WTC11 (cell line): ENCODE results near the gene PHKA1. TPM values are rescaled to one million over a fixed set of nuclear protein-coding genes. Genes with fewer than 3 reads are reported as not detected.
A peak's percentile ranks its signal among the peaks of the same experiment; 100 is the strongest.

Experiments
- ATAC-seq: fragments of 200-7000 bp; cut with Tn5 transposase; 2 replicates; pipeline ENCODE4 v1.10.0; 2021; ENCODE audit warnings: mild to moderate bottlenecking, moderate library complexity
- CTCF ChIA-PET: fragments of 300-600 bp; sonication (Branson Sonifier 250); formaldehyde crosslinking; loops from one replicate; lab custom pipeline; 2021; ENCODE audit warnings: antibody characterized with exemption; lab: Charles Lee
- POLR2A ChIA-PET: fragments of 350-600 bp; sonication (Branson Sonifier 250); formaldehyde crosslinking; loops from one replicate; lab custom pipeline; 2021; ENCODE audit warnings: antibody characterized with exemption; lab: Charles Lee
- DNase-seq: peaks from one replicate; pipeline ENCODE4 v3.0.0; 2021; ENCODE audit warnings: low spot score
- H3K27ac Mint-ChIP-seq: 2 replicates; pipeline ENCODE4 v1.8.0; 2021; ENCODE audit warnings: mixed read lengths
- H3K27me3 Mint-ChIP-seq: 2 replicates; pipeline ENCODE4 v1.8.0; 2021; ENCODE audit warnings: low read depth, mild to moderate bottlenecking, moderate library complexity, mixed read lengths
- H3K36me3 Mint-ChIP-seq: 2 replicates; pipeline ENCODE4 v1.8.0; 2021; ENCODE audit warnings: mixed read lengths
- H3K4me1 Mint-ChIP-seq: 2 replicates; pipeline ENCODE4 v1.8.0; 2022; ENCODE audit warnings: mixed read lengths
- H3K4me3 Mint-ChIP-seq: 2 replicates; pipeline ENCODE4 v1.8.0; 2021; ENCODE audit warnings: mild to moderate bottlenecking, moderate library complexity, mixed read lengths
- H3K9me3 Mint-ChIP-seq: 2 replicates; pipeline ENCODE4 v1.8.0; 2021; ENCODE audit warnings: mixed read lengths
- CDX4 ChIP-seq: fragments of 250-450 bp; sonication (Bioruptor Pico); IDR thresholded peaks from 2 replicates; pipeline ENCODE4 v1.9.0; 2021; ENCODE audit warnings: moderate library complexity, mild to moderate bottlenecking, inconsistent platforms, borderline replicate concordance
- ESRRA ChIP-seq: sonication (generic); formaldehyde crosslinking; IDR thresholded peaks from 2 replicates; pipeline ENCODE4 v1.8.1; 2022; ENCODE audit warnings: mild to moderate bottlenecking, missing genetic modification reagents, borderline replicate concordance
- ETV6 ChIP-seq: sonication (generic); formaldehyde crosslinking; IDR thresholded peaks from 2 replicates; pipeline ENCODE4 v1.8.1; 2022; ENCODE audit warnings: mild to moderate bottlenecking, missing genetic modification reagents
- FOXP1 ChIP-seq: sonication (generic); formaldehyde crosslinking; IDR thresholded peaks from 2 replicates; pipeline ENCODE4 v1.8.0; 2022; ENCODE audit warnings: missing genetic modification reagents, mild to moderate bottlenecking, moderate library complexity, borderline replicate concordance
- GABPB1 ChIP-seq: sonication (generic); formaldehyde crosslinking; IDR thresholded peaks from 2 replicates; pipeline ENCODE4 v1.8.1; 2023; ENCODE audit warnings: mild to moderate bottlenecking, missing genetic modification reagents
- GRHL2 ChIP-seq: fragments of 250-450 bp; sonication (Bioruptor Pico); IDR thresholded peaks from 2 replicates; pipeline ENCODE4 v1.8.0; 2022; ENCODE audit warnings: mild to moderate bottlenecking, moderate library complexity; ENCODE audit not compliant: insufficient replicate concordance, severe bottlenecking
- SOX15 ChIP-seq: fragments of 250-450 bp; sonication (Bioruptor Pico); IDR thresholded peaks from 2 replicates; pipeline ENCODE4 v1.9.0; 2021; ENCODE audit warnings: mild to moderate bottlenecking
- TP53 ChIP-seq: sonication (generic); formaldehyde crosslinking; IDR thresholded peaks from 2 replicates; pipeline ENCODE4 v1.8.1; 2023; ENCODE audit warnings: mild to moderate bottlenecking, missing genetic modification reagents
- USF1 ChIP-seq: sonication (generic); formaldehyde crosslinking; IDR thresholded peaks from 2 replicates; pipeline ENCODE4 v1.8.0; 2022; ENCODE audit warnings: mild to moderate bottlenecking, missing genetic modification reagents
- ZNF121 ChIP-seq: sonication (generic); formaldehyde crosslinking; IDR thresholded peaks from 2 replicates; pipeline ENCODE4 v1.8.0; 2023; ENCODE audit warnings: missing genetic modification reagents
- ZNF317 ChIP-seq: sonication (generic); formaldehyde crosslinking; IDR thresholded peaks from 2 replicates; pipeline ENCODE4 v1.8.1; 2023; ENCODE audit warnings: low read depth, mild to moderate bottlenecking, moderate library complexity, missing genetic modification reagents, borderline replicate concordance
- ZNF671 ChIP-seq: fragments of 250-450 bp; sonication (Bioruptor Pico); IDR thresholded peaks from 2 replicates; pipeline ENCODE4 v1.8.0; 2021; ENCODE audit warnings: mild to moderate bottlenecking
- total RNA-seq: library from RNA; stranded (reverse); gene quantifications from 3 replicates; pipeline ENCODE4 v1.2.3, GENCODE V29; 2021
- TF ChIP-seq, protein P1 (sequence below): fragments of 250-450 bp; sonication (Bioruptor Pico); IDR thresholded peaks from 2 replicates; pipeline ENCODE4 v2.1.2; 2022; ENCODE audit warnings: mild to moderate bottlenecking, moderate library complexity
- TF ChIP-seq, protein P2 (sequence below): sonication (generic); formaldehyde crosslinking; IDR thresholded peaks from 2 replicates; pipeline ENCODE4 v1.8.1; 2022; ENCODE audit warnings: missing genetic modification reagents, borderline replicate concordance
- TF ChIP-seq, protein P3 (sequence below): sonication (generic); formaldehyde crosslinking; IDR thresholded peaks from 2 replicates; pipeline ENCODE4 v1.8.1; 2023; ENCODE audit warnings: mild to moderate bottlenecking, missing genetic modification reagents
- TF ChIP-seq, protein P4 (sequence below): fragments of 250-450 bp; sonication (Bioruptor Pico); IDR thresholded peaks from 2 replicates; pipeline ENCODE4 v1.9.0; 2021; ENCODE audit warnings: mild to moderate bottlenecking

PHKA1 gene
- total RNA-seq, 1 experiment from 2014 or later, result 9.9 TPM

DNA sequence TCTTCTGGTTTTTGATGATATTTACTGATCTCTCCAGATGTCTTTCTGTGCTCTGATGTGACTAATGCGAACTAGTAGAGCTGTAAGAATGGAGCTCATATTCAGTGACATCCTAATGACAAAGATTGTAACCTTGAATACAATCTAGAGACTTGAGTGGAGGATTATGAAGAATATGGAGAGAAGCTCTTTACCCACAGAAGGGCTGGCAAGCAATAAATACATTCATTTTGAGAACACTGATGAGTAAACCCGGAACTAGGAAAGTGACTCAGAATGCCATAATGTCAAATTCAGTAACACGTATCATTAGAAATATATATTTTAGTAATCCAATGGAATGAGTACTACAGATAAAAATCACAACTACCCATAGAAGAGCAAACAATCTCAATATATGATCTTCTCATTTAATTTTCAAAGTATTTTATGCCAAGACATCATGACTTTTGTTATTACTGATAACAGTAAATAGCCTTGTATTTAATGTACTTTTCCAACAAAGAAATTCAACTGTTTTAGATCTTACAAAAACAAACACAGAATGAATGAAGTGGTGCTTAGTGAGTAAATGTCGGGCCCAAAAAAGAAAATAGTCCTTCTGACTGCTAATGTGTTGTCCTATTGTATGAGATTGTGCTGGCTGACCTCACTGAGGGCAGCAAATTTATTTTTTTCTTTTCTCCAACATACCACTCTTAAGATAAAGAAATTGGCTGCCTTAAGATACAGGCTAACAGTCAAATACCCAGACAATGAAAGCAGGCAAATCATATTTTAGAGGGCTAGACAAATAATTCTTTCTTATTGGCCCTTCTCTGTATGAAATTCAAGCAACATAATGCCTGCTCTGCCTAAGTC, 92.3 kb downstream of the PHKA1 start (continued):
- TF ChIP-seq, protein P1, sequence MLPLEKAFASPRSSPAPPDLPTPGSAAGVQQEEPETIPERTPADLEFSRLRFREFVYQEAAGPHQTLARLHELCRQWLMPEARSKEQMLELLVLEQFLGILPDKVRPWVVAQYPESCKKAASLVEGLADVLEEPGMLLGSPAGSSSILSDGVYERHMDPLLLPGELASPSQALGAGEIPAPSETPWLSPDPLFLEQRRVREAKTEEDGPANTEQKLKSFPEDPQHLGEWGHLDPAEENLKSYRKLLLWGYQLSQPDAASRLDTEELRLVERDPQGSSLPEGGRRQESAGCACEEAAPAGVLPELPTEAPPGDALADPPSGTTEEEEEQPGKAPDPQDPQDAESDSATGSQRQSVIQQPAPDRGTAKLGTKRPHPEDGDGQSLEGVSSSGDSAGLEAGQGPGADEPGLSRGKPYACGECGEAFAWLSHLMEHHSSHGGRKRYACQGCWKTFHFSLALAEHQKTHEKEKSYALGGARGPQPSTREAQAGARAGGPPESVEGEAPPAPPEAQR, result no peak
- TF ChIP-seq, all 79 proteins: peak for 0

GRCh38 chrX:72621163-72621562, 92.9 kb downstream of the PHKA1 start:
- H3K4me1 Mint-ChIP-seq, result no peaks in the 10 kb centered on the region
- POLR2A ChIA-PET, result no interaction called here
- no peak overlapping the region for H3K4me3 Mint-ChIP-seq
- H3K27ac Mint-ChIP-seq, result no peak overlapping the region
- CTCF ChIA-PET, result no interaction called here
- no peaks in the 10 kb centered on the region for H3K27me3 Mint-ChIP-seq
- H3K9me3 Mint-ChIP-seq, result no peaks in the 10 kb centered on the region
- TF ChIP-seq GRHL2 (CRISPR knock-in tag), result no peak
- no peak for ATAC-seq
- peaks cover 2% of the 10 kb centered on the region; the same call in 1 of the 2 replicates for H3K36me3 Mint-ChIP-seq
- DNase-seq, result no peak

- POLR2A ChIA-PET, result no interaction called here
Measured at GRCh38 chrX:72620550-72621145, 93.5 kb downstream of the PHKA1 start.

DNA sequence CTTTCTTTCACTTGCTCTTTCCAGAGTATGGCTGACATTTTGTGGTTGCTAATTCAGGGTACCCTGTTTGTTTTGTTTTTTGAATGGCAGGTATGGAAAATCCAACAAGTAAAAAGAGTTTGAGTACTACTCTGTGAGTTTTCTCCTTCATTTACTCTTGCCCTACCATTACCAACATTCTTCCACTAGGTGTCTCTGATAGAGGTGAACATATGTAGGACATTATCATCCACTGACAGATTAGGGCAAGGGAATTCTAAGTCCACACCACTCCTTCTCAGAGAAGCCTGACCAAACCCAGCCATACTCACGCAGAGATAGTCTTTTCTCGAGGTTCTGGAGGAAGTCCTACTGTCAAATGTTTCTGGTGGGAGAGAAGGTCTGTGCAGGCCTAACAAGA, 104.8 kb downstream of the PHKA1 start:
- H3K27me3 Mint-ChIP-seq, result no peaks in the 10 kb centered on the region
- no peaks in the 10 kb centered on the region for H3K9me3 Mint-ChIP-seq
- ChIA-PET POLR2A (no interaction called here), CTCF (no interaction called here)
- peaks cover 8% of the 10 kb centered on the region for H3K36me3 Mint-ChIP-seq
- no peak overlapping the region for H3K4me3 Mint-ChIP-seq
- peak; percentile 58 for ATAC-seq
- no peaks in the 10 kb centered on the region for H3K4me1 Mint-ChIP-seq
- no peak overlapping the region for H3K27ac Mint-ChIP-seq
- DNase-seq, result no peak
- TF ChIP-seq SOX15 (CRISPR knock-in tag) (no peak), TP53 (CRISPR knock-in tag) (no peak), CDX4 (CRISPR knock-in tag) (no peak), GRHL2 (CRISPR knock-in tag) (no peak), ZNF121 (no peak), ZNF317 (CRISPR knock-in tag) (no peak), USF1 (CRISPR knock-in tag) (no peak), GABPB1 (CRISPR knock-in tag) (no peak), FOXP1 (CRISPR knock-in tag) (no peak), ESRRA (CRISPR knock-in tag) (no peak)
- TF ChIP-seq, protein P2, sequence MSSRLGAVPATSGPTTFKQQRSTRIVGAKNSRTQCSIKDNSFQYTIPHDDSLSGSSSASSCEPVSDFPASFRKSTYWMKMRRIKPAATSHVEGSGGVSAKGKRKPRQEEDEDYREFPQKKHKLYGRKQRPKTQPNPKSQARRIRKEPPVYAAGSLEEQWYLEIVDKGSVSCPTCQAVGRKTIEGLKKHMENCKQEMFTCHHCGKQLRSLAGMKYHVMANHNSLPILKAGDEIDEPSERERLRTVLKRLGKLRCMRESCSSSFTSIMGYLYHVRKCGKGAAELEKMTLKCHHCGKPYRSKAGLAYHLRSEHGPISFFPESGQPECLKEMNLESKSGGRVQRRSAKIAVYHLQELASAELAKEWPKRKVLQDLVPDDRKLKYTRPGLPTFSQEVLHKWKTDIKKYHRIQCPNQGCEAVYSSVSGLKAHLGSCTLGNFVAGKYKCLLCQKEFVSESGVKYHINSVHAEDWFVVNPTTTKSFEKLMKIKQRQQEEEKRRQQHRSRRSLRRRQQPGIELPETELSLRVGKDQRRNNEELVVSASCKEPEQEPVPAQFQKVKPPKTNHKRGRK (CRISPR knock-in tag), result no peak
- TF ChIP-seq, protein P3, sequence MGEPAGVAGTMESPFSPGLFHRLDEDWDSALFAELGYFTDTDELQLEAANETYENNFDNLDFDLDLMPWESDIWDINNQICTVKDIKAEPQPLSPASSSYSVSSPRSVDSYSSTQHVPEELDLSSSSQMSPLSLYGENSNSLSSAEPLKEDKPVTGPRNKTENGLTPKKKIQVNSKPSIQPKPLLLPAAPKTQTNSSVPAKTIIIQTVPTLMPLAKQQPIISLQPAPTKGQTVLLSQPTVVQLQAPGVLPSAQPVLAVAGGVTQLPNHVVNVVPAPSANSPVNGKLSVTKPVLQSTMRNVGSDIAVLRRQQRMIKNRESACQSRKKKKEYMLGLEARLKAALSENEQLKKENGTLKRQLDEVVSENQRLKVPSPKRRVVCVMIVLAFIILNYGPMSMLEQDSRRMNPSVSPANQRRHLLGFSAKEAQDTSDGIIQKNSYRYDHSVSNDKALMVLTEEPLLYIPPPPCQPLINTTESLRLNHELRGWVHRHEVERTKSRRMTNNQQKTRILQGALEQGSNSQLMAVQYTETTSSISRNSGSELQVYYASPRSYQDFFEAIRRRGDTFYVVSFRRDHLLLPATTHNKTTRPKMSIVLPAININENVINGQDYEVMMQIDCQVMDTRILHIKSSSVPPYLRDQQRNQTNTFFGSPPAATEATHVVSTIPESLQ (CRISPR knock-in tag), result no peak

More at GRCh38 chrX:72620550-72621145, 93.5 kb downstream of the PHKA1 start:
- ATAC-seq (no peak), DNase-seq (no peak)
- Mint-ChIP-seq H3K4me3 (no peak overlapping the region), H3K27me3 (no peaks in the 10 kb centered on the region), H3K36me3 (peaks cover 2% of the 10 kb centered on the region; the same call in 1 of the 2 replicates), H3K4me1 (no peaks in the 10 kb centered on the region)
- CTCF ChIA-PET, result interaction anchor here (0.5 kb wide), 1 partner anchor 80 kb away, joined by 3 read pairs; no protein-coding TSS in a partner anchor
- TF ChIP-seq ZNF671 (CRISPR knock-in tag) (no peak), ETV6 (no peak), SOX15 (CRISPR knock-in tag) (no peak)
- TF ChIP-seq, protein P4, sequence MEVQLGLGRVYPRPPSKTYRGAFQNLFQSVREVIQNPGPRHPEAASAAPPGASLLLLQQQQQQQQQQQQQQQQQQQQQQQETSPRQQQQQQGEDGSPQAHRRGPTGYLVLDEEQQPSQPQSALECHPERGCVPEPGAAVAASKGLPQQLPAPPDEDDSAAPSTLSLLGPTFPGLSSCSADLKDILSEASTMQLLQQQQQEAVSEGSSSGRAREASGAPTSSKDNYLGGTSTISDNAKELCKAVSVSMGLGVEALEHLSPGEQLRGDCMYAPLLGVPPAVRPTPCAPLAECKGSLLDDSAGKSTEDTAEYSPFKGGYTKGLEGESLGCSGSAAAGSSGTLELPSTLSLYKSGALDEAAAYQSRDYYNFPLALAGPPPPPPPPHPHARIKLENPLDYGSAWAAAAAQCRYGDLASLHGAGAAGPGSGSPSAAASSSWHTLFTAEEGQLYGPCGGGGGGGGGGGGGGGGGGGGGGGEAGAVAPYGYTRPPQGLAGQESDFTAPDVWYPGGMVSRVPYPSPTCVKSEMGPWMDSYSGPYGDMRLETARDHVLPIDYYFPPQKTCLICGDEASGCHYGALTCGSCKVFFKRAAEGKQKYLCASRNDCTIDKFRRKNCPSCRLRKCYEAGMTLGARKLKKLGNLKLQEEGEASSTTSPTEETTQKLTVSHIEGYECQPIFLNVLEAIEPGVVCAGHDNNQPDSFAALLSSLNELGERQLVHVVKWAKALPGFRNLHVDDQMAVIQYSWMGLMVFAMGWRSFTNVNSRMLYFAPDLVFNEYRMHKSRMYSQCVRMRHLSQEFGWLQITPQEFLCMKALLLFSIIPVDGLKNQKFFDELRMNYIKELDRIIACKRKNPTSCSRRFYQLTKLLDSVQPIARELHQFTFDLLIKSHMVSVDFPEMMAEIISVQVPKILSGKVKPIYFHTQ, result no peak
- TF ChIP-seq, all 79 proteins: peak for 0
- no peak overlapping the region for H3K27ac Mint-ChIP-seq
- no peaks in the 10 kb centered on the region for H3K9me3 Mint-ChIP-seq
